GM12878 (cell line): ENCODE results near the gene OR10J4. TPM values are rescaled to one million over a fixed set of nuclear protein-coding genes. Genes with fewer than 3 reads are reported as not detected.

ENCODE experiments used
- ATAC-seq: fragments of 200-7000 bp; cut with Tn5 transposase; 3 replicates; pipeline ENCODE4 v1.9.1; 2020; ENCODE audit warnings: mild to moderate bottlenecking, moderate library complexity
- BruUV-seq: library from RNA; stranded (reverse); fragments of 400-500 nt; replicated peaks from 2 replicates; lab custom pipeline; 2021; lab: Mats Ljungman, UMichigan
- CTCF ChIA-PET: fragments of 300-600 bp; sonication (Branson Sonifier 250); formaldehyde crosslinking; extraction: SDS; loops from one replicate; lab custom pipeline; 2021; ENCODE audit warnings: inconsistent platforms; lab: Yijun Ruan, JAX
- POLR2A ChIA-PET: fragments of 350-600 bp; formaldehyde crosslinking; extraction: SDS; loops from one replicate; lab custom pipeline; 2021; ENCODE audit warnings: inconsistent platforms; lab: Charles Lee
- RAD21 ChIA-PET: fragments of 300-600 bp; sonication (Branson Sonifier 250); formaldehyde crosslinking; loops from one replicate; lab custom pipeline; 2023; ENCODE audit warnings: antibody characterized with exemption; ENCODE audit not compliant: unreplicated experiment; lab: Charles Lee
- SMC1A ChIA-PET: fragments of 300-600 bp; sonication (Branson Sonifier 250); formaldehyde crosslinking; loops from one replicate; lab custom pipeline; 2023; ENCODE audit not compliant: unreplicated experiment, uncharacterized antibody; lab: Charles Lee
- DNase-seq: peaks from one replicate; pipeline ENCODE4 v3.0.0-alpha.2; 2011; ENCODE audit warnings: low read depth, low spot score
- FAIRE-seq: peaks from 3 replicates; lab custom pipeline; 2011; peaks lifted over from hg19 to GRCh38; lab: Jason Lieb, UNC
- H2AFZ ChIP-seq: 2 replicates; pipeline ENCODE4 v1.6.0; 2011; ENCODE audit warnings: low read depth, low read length, control low read depth; ENCODE audit not compliant: control insufficient read depth
- H3K27ac ChIP-seq: 2 replicates; pipeline ENCODE4 v1.5.1; 2011; ENCODE audit warnings: control low read depth; ENCODE audit not compliant: control insufficient read depth, insufficient read depth
- H3K27me3 ChIP-seq, 2 experiments: replicated peaks in 1 of 2; 2 replicates each; pipeline versions ENCODE4 v1.6.0 to v1.6.1; 2011; ENCODE audit warnings: low read length in 1 of 2; ENCODE audit not compliant: control insufficient read depth in 2 of 2, insufficient read depth in 2 of 2
- H3K36me3 ChIP-seq, 2 experiments: 2 replicates each; pipeline ENCODE4 v1.5.1; 2011; ENCODE audit warnings: low read length in 1 of 2; ENCODE audit not compliant: control insufficient read depth in 2 of 2, insufficient read depth in 2 of 2
- H3K4me1 ChIP-seq: 2 replicates; pipeline ENCODE4 v1.6.1; 2011; ENCODE audit warnings: mild to moderate bottlenecking, low read length, moderate library complexity, mixed read lengths; ENCODE audit not compliant: control insufficient read depth, insufficient read depth
- H3K4me2 ChIP-seq: 2 replicates; pipeline ENCODE4 v1.6.0; 2011; ENCODE audit warnings: control low read depth; ENCODE audit not compliant: control insufficient read depth, insufficient read depth
- H3K4me3 ChIP-seq: fragments of 200-600 bp; sonication (generic); 2 replicates; pipeline ENCODE4 v1.5.1; 2016
- H3K79me2 ChIP-seq: 2 replicates; pipeline ENCODE4 v1.6.0; 2011; ENCODE audit warnings: low read length; ENCODE audit not compliant: control insufficient read depth, insufficient read depth
- H3K9ac ChIP-seq: 2 replicates; pipeline ENCODE4 v1.8.0; 2011; ENCODE audit warnings: low read length, control low read depth, mixed read lengths; ENCODE audit not compliant: control insufficient read depth, insufficient read depth
- H3K9me3 ChIP-seq: replicated peaks from 3 replicates; pipeline ENCODE4 v1.5.1; 2011; ENCODE audit warnings: mild to moderate bottlenecking, low read length; ENCODE audit not compliant: control insufficient read depth, insufficient read depth
- H4K20me1 ChIP-seq: 2 replicates; pipeline ENCODE4 v1.6.0; 2011; ENCODE audit not compliant: control insufficient read depth, insufficient read depth
- ATF3 ChIP-seq: IDR thresholded peaks from 2 replicates; pipeline ENCODE4 v1.6.1; 2011; ENCODE audit warnings: low read depth, mild to moderate bottlenecking, low read length, moderate library complexity, borderline replicate concordance; ENCODE audit errors: extremely low read depth
- ATF7 ChIP-seq: fragments of 450-650 bp; IDR thresholded peaks from 2 replicates; pipeline ENCODE4 v1.6.1; 2016; ENCODE audit warnings: low read depth, mild to moderate bottlenecking
- GATAD2B ChIP-seq: fragments of 450-650 bp; conservative IDR thresholded peaks from 2 replicates; pipeline ENCODE4 v1.6.1; 2017; ENCODE audit warnings: low read depth, mild to moderate bottlenecking, moderate library complexity
- MEF2B ChIP-seq: fragments of 450-650 bp; IDR thresholded peaks from 2 replicates; pipeline ENCODE4 v1.6.1; 2018; ENCODE audit warnings: mild to moderate bottlenecking, moderate library complexity; ENCODE audit not compliant: partially characterized antibody, poor library complexity, severe bottlenecking
- MTA2 ChIP-seq: fragments of 450-650 bp; IDR thresholded peaks from 2 replicates; pipeline ENCODE4 v1.6.1; 2016; ENCODE audit warnings: low read depth, mild to moderate bottlenecking, moderate library complexity
- NFYA ChIP-seq: IDR thresholded peaks from 2 replicates; pipeline ENCODE4 v1.6.1; 2011; ENCODE audit warnings: low read depth, mild to moderate bottlenecking, low read length, improper control_type of control experiment, borderline replicate concordance
- TBL1XR1 ChIP-seq: IDR thresholded peaks from 2 replicates; pipeline ENCODE4 v1.6.1; 2012; ENCODE audit warnings: low read depth, low read length, improper control_type of control experiment
- TCF7 ChIP-seq: IDR thresholded peaks from 2 replicates; pipeline ENCODE4 v1.6.1; 2014; ENCODE audit warnings: antibody characterized with exemption, borderline replicate concordance
- YY1 ChIP-seq: IDR thresholded peaks from 2 replicates; pipeline ENCODE4 v1.6.1; 2011; ENCODE audit warnings: low read depth, mild to moderate bottlenecking, low read length
- ZBED1 ChIP-seq: IDR thresholded peaks from 2 replicates; pipeline ENCODE4 v1.6.1; 2016; ENCODE audit warnings: borderline replicate concordance
- ZNF207 ChIP-seq: fragments of 450-650 bp; IDR thresholded peaks from 2 replicates; pipeline ENCODE4 v1.6.1; 2014; ENCODE audit warnings: antibody characterized with exemption, mild to moderate bottlenecking, borderline replicate concordance
- in situ Hi-C: fragments of 300-500 bp; cut with MboI; formaldehyde crosslinking; loops from 9 replicates; pipeline ENCODE4 v1.14.3; 2018; ENCODE audit warnings: mixed read lengths
- intact Hi-C: fragments of 100-400 bp; cut with micrococcal nuclease; formaldehyde crosslinking; loops from one replicate; pipeline ENCODE4 v1.14.2; 2022; ENCODE audit not compliant: unreplicated experiment
- polyA plus RNA-seq, 11 experiments: library from polyadenylated mRNA; depleted of rRNA in 4 of 11; unstranded in 6 of 11; stranded (reverse) in 5 of 11; fragments of >200 nt; fragmentation: Nextera tagmentation in 4 of 11; fragmentation: Illumina TruSeq in 1 of 11; extraction: Ambion mirVana in 4 of 11; extraction: Trizol in 1 of 11; gene quantifications; 1 replicate in 1 of 11; 2 replicates in 10 of 11; pipeline versions ENCODE4 v1.2.1 to v1.2.3, GENCODE V29; 2011 to 2016; ENCODE audit warnings: inconsistent platforms in 2 of 11, missing spikeins in 2 of 11, low read depth in 1 of 11
- total RNA-seq, 4 experiments: library from RNA; depleted of rRNA in 3 of 4; stranded (reverse); fragments of >200 nt in 3 of 4; fragmentation: Illumina TruSeq in 1 of 4; extraction: Trizol in 1 of 4; gene quantifications; 2 replicates each; pipeline versions ENCODE4 v1.2.1 to v1.2.3, GENCODE V29; 2013 to 2021
- TF ChIP-seq, protein P1 (sequence below): fragments of 450-650 bp; conservative IDR thresholded peaks from 2 replicates; pipeline ENCODE4 v1.6.1; 2017; ENCODE audit warnings: mild to moderate bottlenecking, moderate library complexity
- TF ChIP-seq, protein P2 (sequence below): fragments of 450-650 bp; IDR thresholded peaks from 2 replicates; pipeline ENCODE4 v1.6.1; 2017; ENCODE audit warnings: antibody characterized with exemption, mild to moderate bottlenecking, moderate library complexity
- TF ChIP-seq, protein P3 (sequence below): fragments of 450-650 bp; IDR thresholded peaks from 2 replicates; pipeline ENCODE4 v1.6.1; 2017; ENCODE audit warnings: mild to moderate bottlenecking, moderate library complexity

Gene OR10J4
- total and polyA plus RNA-seq, 10 of the 15 experiments (the other 5 are each of a cell fraction or from before 2014, with no cell fraction given): not detected

GRCh38 chr1:159444511-159444910 lies 12.5 kb downstream of the OR10J4 start:
- no peak overlapping the region for H3K4me3 ChIP-seq
- no peaks in the 10 kb centered on the region for H3K27me3 ChIP-seq
- no peak overlapping the region for H2AFZ ChIP-seq
- BruUV-seq: no TSS peak
- H3K27ac ChIP-seq: no peak overlapping the region
- H3K4me2 ChIP-seq: no peak overlapping the region
- H3K79me2 ChIP-seq: no peaks in the 10 kb centered on the region
- H4K20me1 ChIP-seq: no peaks in the 10 kb centered on the region
- ChIA-PET CTCF (no interaction called here), POLR2A (no interaction called here), RAD21 (no interaction called here), SMC1A (no interaction called here)
- FAIRE-seq (no peak), ATAC-seq (no peak), DNase-seq (no peak)
- no peaks in the 10 kb centered on the region for H3K9me3 ChIP-seq
- no peaks in the 10 kb centered on the region for H3K36me3 ChIP-seq
- in situ Hi-C loops (no loop called here), intact Hi-C loops (no loop called here)
- no peak overlapping the region for H3K9ac ChIP-seq
- H3K4me1 ChIP-seq: no peaks in the 10 kb centered on the region
- TF ChIP-seq MEF2B (no peak), ATF3 (no peak), GATAD2B (no peak), MTA2 (no peak), ZNF207 (no peak), NFYA (no peak), ZBED1 (no peak), TCF7 (no peak), YY1 (no peak), TBL1XR1 (no peak), ATF7 (no peak)
- TF ChIP-seq, protein P1, sequence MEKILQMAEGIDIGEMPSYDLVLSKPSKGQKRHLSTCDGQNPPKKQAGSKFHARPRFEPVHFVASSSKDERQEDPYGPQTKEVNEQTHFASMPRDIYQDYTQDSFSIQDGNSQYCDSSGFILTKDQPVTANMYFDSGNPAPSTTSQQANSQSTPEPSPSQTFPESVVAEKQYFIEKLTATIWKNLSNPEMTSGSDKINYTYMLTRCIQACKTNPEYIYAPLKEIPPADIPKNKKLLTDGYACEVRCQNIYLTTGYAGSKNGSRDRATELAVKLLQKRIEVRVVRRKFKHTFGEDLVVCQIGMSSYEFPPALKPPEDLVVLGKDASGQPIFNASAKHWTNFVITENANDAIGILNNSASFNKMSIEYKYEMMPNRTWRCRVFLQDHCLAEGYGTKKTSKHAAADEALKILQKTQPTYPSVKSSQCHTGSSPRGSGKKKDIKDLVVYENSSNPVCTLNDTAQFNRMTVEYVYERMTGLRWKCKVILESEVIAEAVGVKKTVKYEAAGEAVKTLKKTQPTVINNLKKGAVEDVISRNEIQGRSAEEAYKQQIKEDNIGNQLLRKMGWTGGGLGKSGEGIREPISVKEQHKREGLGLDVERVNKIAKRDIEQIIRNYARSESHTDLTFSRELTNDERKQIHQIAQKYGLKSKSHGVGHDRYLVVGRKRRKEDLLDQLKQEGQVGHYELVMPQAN: no peak
- TF ChIP-seq, protein P2, sequence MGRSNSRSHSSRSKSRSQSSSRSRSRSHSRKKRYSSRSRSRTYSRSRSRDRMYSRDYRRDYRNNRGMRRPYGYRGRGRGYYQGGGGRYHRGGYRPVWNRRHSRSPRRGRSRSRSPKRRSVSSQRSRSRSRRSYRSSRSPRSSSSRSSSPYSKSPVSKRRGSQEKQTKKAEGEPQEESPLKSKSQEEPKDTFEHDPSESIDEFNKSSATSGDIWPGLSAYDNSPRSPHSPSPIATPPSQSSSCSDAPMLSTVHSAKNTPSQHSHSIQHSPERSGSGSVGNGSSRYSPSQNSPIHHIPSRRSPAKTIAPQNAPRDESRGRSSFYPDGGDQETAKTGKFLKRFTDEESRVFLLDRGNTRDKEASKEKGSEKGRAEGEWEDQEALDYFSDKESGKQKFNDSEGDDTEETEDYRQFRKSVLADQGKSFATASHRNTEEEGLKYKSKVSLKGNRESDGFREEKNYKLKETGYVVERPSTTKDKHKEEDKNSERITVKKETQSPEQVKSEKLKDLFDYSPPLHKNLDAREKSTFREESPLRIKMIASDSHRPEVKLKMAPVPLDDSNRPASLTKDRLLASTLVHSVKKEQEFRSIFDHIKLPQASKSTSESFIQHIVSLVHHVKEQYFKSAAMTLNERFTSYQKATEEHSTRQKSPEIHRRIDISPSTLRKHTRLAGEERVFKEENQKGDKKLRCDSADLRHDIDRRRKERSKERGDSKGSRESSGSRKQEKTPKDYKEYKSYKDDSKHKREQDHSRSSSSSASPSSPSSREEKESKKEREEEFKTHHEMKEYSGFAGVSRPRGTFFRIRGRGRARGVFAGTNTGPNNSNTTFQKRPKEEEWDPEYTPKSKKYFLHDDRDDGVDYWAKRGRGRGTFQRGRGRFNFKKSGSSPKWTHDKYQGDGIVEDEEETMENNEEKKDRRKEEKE: no peak
- TF ChIP-seq, protein P3, sequence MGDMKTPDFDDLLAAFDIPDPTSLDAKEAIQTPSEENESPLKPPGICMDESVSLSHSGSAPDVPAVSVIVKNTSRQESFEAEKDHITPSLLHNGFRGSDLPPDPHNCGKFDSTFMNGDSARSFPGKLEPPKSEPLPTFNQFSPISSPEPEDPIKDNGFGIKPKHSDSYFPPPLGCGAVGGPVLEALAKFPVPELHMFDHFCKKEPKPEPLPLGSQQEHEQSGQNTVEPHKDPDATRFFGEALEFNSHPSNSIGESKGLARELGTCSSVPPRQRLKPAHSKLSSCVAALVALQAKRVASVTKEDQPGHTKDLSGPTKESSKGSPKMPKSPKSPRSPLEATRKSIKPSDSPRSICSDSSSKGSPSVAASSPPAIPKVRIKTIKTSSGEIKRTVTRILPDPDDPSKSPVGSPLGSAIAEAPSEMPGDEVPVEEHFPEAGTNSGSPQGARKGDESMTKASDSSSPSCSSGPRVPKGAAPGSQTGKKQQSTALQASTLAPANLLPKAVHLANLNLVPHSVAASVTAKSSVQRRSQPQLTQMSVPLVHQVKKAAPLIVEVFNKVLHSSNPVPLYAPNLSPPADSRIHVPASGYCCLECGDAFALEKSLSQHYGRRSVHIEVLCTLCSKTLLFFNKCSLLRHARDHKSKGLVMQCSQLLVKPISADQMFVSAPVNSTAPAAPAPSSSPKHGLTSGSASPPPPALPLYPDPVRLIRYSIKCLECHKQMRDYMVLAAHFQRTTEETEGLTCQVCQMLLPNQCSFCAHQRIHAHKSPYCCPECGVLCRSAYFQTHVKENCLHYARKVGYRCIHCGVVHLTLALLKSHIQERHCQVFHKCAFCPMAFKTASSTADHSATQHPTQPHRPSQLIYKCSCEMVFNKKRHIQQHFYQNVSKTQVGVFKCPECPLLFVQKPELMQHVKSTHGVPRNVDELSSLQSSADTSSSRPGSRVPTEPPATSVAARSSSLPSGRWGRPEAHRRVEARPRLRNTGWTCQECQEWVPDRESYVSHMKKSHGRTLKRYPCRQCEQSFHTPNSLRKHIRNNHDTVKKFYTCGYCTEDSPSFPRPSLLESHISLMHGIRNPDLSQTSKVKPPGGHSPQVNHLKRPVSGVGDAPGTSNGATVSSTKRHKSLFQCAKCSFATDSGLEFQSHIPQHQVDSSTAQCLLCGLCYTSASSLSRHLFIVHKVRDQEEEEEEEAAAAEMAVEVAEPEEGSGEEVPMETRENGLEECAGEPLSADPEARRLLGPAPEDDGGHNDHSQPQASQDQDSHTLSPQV: no peak
